ENCODE data around the gene KMT2A.
A peak's percentile ranks its signal among the peaks of the same experiment; 100 is the strongest.
"Not testable (repeated sequence)": the region's sequence is repeated elsewhere in the genome, so short reads cannot be mapped to it uniquely, and the experiment has no call there.

Gene KMT2A

DNA sequence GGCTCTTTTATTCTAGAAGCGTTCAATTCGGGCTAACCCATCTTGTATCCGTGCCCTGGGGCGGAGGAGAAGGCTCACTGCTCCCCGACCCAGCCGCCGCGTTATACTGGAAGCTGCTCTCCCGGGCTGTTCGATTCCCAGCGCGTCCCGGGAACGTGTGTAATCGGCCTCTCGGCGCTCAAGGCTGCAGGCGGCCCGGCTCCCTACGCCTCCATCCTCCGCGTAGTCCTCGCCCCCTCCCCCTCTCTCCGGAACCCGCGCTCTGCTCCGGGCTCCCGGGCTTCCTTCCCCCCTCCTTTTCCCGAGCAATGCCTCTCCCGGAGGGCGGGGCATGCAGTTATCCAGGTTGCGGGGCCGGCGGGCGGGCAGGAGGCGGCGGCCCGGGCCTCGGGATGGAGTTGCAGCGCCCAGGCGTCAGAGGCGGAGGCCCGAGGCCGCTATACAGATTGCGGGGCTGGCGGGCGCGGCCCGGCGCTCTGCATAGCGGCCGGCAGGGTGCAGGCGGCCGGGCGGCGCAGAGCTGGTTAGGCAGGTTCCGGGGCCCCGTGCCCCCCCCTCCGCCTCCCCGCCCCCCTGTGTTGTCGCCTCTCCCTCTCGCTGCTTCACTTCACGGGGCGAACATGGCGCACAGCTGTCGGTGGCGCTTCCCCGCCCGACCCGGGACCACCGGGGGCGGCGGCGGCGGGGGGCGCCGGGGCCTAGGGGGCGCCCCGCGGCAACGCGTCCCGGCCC is at the start of gene KMT2A:
TSS of gene KMT2A (plus strand) at position 600 of the 732 bp plus-strand sequence. CDS start at position 621, 21 bp downstream.
- peak; percentile 96 for DNase-seq (ENCODE audit: low read depth)

- no peak for DNase-seq (ENCODE audit: low read depth)
These were observed 40.2 kb upstream of the KMT2A start for GRCh38 chr11:118396097-118396501.

DNA sequence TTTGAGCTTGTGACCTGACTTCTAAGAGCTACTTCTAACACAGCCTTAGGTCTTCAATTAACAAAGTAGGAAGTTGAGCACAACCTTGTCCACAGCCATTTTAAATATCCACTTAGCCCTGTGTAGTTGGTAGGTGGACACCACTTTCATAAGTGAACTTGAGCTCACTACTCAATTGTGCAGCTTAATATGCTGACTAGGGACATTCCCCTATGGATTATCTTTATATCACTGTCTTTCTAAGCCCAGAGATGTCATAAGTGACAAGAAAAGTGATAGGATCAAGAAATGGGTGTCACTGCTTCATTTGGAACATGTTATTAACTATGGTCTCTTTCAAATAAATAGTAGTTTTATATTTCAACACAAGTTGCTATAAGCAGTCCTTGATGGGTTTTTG is 38.8 kb upstream of the KMT2A start:
- no peak for DNase-seq (ENCODE audit: low read depth)

GRCh38 chr11:118398791-118399559 is 37.3 kb upstream of the KMT2A start:
- peak; percentile 13 for DNase-seq (ENCODE audit: low read depth)

- peak; percentile 94 for DNase-seq (ENCODE audit: low read depth)
These were observed 35.0 kb upstream of the KMT2A start, which contains the start of gene ATP5MG for GRCh38 chr11:118401151-118401879. Gene ATP5MG, plus strand, starts transcription at chr11:118401606. Its CDS starts 60 bp downstream, at chr11:118401666.

- DNase-seq (ENCODE audit: low read depth) = peak; percentile 75
These were observed 34.3 kb upstream of the KMT2A start for GRCh38 chr11:118401880-118402590.

GRCh38 chr11:118402594-118402993 is 33.7 kb upstream of the KMT2A start:
- not testable (repeated sequence) for DNase-seq (ENCODE audit: low read depth)

DNA sequence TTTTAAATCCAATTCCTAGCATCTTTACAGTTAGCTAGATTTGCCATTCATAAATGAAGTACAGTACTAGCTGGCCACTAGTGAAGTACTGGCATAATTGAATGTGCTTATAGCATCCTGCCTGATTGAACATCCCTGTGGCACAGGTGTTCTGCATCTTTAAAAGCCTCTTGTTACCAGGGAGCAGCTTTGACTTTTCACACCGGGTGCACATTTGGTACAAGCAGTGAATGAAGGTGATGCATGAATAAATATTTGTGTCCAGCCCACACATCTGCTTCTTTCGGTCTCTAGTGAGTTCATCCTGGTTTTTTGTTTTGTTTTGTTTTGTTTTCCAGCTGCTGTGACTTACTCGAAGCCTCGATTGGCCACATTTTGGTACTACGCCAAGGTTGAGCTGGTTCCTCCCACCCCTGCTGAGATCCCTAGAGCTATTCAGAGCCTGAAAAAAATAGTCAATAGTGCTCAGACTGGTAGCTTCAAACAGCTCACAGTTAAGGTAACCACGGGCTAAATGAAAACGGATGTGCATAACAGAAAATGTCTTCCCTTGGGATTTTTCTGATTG is 29.6 kb upstream of the KMT2A start:
- DNase-seq (ENCODE audit: low read depth) = no peak

DNA sequence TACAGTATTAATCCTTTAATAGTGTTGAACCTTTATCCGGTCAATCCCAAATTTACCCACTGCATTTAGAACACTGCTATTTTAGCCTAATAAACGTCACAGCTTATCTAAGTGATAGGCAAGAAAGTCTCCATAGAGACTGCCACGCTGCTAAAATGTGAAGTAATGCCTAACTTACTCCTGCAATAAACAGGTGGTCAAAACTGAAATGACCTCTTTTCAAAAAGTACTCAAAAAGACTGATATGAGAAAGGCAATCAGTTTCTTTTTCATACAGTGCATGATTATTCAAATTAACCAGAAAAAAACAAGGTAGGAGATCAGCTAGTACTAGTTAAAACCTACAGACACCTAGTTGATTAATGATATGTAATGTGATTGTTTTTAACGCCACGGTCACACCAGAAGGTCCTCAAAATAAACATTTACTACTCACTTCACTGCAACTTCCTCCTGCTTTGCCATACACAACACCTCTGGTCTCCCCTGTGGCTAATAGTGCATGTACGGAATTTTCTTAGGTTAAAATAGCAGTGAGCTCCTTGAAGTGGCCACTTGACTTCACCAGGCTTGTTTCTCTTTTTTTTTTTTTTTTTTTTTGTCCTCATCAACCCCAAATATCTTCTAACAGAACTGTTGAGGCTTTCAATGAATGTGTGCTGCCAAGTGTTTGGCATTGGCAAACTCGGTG is 26.1 kb upstream of the KMT2A start:
- DNase-seq (ENCODE audit: low read depth) = no peak

DNA sequence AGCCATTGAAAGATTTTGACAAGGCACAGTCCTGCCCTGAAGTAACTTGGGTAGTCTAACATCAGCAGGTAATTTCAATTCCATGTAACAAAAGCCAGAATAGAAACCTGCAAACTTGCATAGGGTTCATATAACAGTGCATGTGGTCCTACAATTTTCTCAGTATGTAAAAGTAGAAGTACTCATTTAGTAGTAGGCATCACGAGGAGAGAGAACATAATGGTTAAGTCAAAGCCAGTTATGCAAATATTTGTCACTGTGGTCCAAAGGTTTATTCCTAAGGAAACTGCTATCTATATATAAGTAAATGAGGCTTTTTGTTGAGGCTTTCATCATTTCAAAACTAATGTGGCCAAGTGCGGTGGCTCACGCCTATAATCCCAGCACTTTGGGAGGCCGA is 24.8 kb upstream of the KMT2A start:
- no peak for DNase-seq (ENCODE audit: low read depth)

GRCh38 chr11:118412921-118413320 is 23.4 kb upstream of the KMT2A start:
- DNase-seq (ENCODE audit: low read depth) = no peak

DNA sequence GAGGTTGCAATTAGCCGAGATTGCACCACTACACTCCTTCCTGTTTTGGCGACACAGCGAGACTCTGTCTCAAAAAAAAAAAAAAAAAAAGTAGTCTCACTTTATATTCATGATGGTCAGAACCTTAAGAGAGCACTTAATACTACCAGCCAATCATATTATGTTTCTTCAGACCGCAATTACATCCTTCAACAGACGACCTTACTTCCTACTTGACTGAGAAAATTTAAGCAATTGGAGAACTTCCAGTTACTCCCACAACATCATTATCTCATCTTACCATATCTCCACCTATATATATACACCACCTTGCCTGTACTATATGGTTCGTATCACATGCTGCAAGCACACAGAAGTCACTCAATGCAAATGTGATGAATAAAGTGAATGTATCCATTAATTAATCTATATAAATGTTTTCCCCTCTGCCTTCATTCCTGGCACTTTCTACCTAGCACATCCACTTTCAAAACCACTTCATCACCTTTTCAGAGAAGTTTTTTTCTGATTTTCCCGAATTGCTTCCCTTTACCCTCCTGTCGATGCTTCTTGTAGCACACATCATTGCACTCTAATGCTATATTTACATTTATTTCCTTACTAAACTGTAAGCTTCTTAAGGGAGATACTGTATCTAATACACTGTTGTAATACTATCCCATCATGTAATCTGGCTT is 21.1 kb upstream of the KMT2A start:
- DNase-seq (ENCODE audit: low read depth) = no peak

GRCh38 chr11:118415739-118416068 is 20.6 kb upstream of the KMT2A start:
- DNase-seq (ENCODE audit: low read depth) = peak; percentile 96

- not testable (repeated sequence) for DNase-seq (ENCODE audit: low read depth)
These were observed 19.4 kb upstream of the KMT2A start for GRCh38 chr11:118416900-118417299.

DNA sequence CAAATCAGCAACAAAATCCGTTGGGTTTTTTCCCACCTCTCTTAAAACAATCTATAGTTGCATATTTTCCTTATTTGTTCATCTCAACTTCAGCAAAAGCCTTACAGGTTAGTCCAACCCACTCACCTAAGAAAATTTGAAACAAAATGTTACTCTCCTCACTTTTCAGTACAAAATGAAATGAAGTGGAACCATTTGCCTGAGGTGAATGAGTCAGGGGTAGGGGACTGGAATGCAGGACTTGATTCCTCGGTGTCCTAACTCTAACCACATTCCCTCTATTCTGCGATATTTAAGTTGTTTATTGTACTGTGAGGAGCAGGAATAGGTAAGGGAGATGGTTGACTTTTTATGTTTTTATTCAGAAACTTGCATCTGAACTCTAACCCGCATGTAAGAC is 18.5 kb upstream of the KMT2A start:
- peak; percentile 37 for DNase-seq (ENCODE audit: low read depth)

- no peak for DNase-seq (ENCODE audit: low read depth)
These were observed 17.5 kb upstream of the KMT2A start for GRCh38 chr11:118418766-118419165.

- no peak for DNase-seq (ENCODE audit: low read depth)
These were observed 8.6 kb upstream of the KMT2A start for GRCh38 chr11:118427707-118428106.

GRCh38 chr11:118430956-118431355 is 5.3 kb upstream of the KMT2A start:
- DNase-seq (ENCODE audit: low read depth) = peak; percentile 31

- DNase-seq (ENCODE audit: low read depth) = peak; percentile 49
These were observed 2.2 kb upstream of the KMT2A start for GRCh38 chr11:118434123-118434552.

- peak; percentile 53 for DNase-seq (ENCODE audit: low read depth)
These were observed 1.6 kb upstream of the KMT2A start for GRCh38 chr11:118434553-118435289.
